GM15510 (cell line): ENCODE results near the gene TRUB2.

ENCODE experiments used
- POLR2A ChIP-seq: IDR thresholded peaks from 3 replicates; pipeline ENCODE4 v1.6.1; 2011; ENCODE audit warnings: borderline replicate concordance; ENCODE audit not compliant: insufficient read length; ENCODE audit errors: extremely low read depth

The TRUB2 gene

GRCh38 chr9:128321879-128322403 is 306 bp downstream of the TRUB2 start:
- no peak for TF ChIP-seq POLR2A

GRCh38 chr9:128321343-128321742 is 904 bp downstream of the TRUB2 start:
- no peak for TF ChIP-seq POLR2A

GRCh38 chr9:128317629-128318028 is 4.6 kb downstream of the TRUB2 start:
- TF ChIP-seq POLR2A, result no peak

- TF ChIP-seq POLR2A, result no peak
These were observed 5.8 kb downstream of the TRUB2 start for GRCh38 chr9:128316421-128316820.

GRCh38 chr9:128314697-128315096 is 7.5 kb downstream of the TRUB2 start:
- no peak for TF ChIP-seq POLR2A

- TF ChIP-seq POLR2A, result no peak
These were observed 11.8 kb downstream of the TRUB2 start for GRCh38 chr9:128310461-128310860.

- no peak for TF ChIP-seq POLR2A
These were observed 12.7 kb downstream of the TRUB2 start for GRCh38 chr9:128309551-128309950.

GRCh38 chr9:128304971-128305288 is 17.3 kb downstream of the TRUB2 start:
- TF ChIP-seq POLR2A, result no peak

- TF ChIP-seq POLR2A, result no peak
These were observed 17.9 kb downstream of the TRUB2 start for GRCh38 chr9:128304136-128304970.

- TF ChIP-seq POLR2A, result no peak
These were observed 23.4 kb downstream of the TRUB2 start for GRCh38 chr9:128298535-128299482.

- no peak for TF ChIP-seq POLR2A
These were observed 24.9 kb downstream of the TRUB2 start for GRCh38 chr9:128297221-128297773.

GRCh38 chr9:128296340-128297220 is 25.7 kb downstream of the TRUB2 start:
- TF ChIP-seq POLR2A, result no peak

GRCh38 chr9:128294142-128294541 is 28.1 kb downstream of the TRUB2 start:
- no peak for TF ChIP-seq POLR2A

GRCh38 chr9:128293091-128293490 is 29.2 kb downstream of the TRUB2 start:
- no peak for TF ChIP-seq POLR2A
